MCF 10A (cell line): ENCODE data around the gene DUSP11. TPM values are rescaled to one million over a fixed set of nuclear protein-coding genes. Genes with fewer than 3 reads are reported as not detected.

ENCODE experiments used
- Bru-seq: library from RNA; stranded (reverse); fragments of 400-500 nt; gene quantifications from one replicate; lab custom pipeline; 2021; lab: Mats Ljungman, UMichigan
- BruChase-seq, 2 experiments: library from RNA; stranded (reverse); fragments of 400-500 nt; gene quantifications; one replicate each; lab custom pipeline; 2021; lab: Mats Ljungman, UMichigan
- BruUV-seq: library from RNA; stranded (reverse); fragments of 400-500 nt; replicated peaks from 2 replicates; lab custom pipeline; 2021; lab: Mats Ljungman, UMichigan
- CTCF ChIA-PET: fragments of 300-600 bp; sonication (Branson Sonifier 250); formaldehyde crosslinking; extraction: SDS; loops from one replicate; lab custom pipeline; 2021; ENCODE audit warnings: antibody characterized with exemption, inconsistent platforms; lab: Yijun Ruan, JAX
- POLR2A ChIA-PET: fragments of 300-600, 350-650 bp; sonication (Branson Sonifier 250); formaldehyde crosslinking; extraction: SDS; loops from one replicate; lab custom pipeline; 2020; ENCODE audit warnings: antibody characterized with exemption, inconsistent platforms; lab: Yijun Ruan, JAX
- DNase-seq: peaks from one replicate; pipeline ENCODE4 v3.0.0-alpha.2; 2018; ENCODE audit not compliant: unreplicated experiment
- H3K27ac Mint-ChIP-seq: one replicate; pipeline ENCODE4 v1.8.0; 2022; ENCODE audit warnings: mild to moderate bottlenecking, low read depth, mixed read lengths; ENCODE audit not compliant: unreplicated experiment
- H3K27me3 Mint-ChIP-seq: one replicate; pipeline ENCODE4 v1.8.0; 2022; ENCODE audit warnings: mixed read lengths; ENCODE audit not compliant: insufficient read depth, unreplicated experiment
- H3K36me3 Mint-ChIP-seq: one replicate; pipeline ENCODE4 v1.8.0; 2022; ENCODE audit warnings: mild to moderate bottlenecking, moderate library complexity, mixed read lengths; ENCODE audit not compliant: insufficient read depth, unreplicated experiment
- H3K4me1 Mint-ChIP-seq: one replicate; pipeline ENCODE4 v1.8.0; 2022; ENCODE audit warnings: mixed read lengths; ENCODE audit not compliant: insufficient read depth, unreplicated experiment
- H3K4me3 Mint-ChIP-seq: one replicate; pipeline ENCODE4 v1.8.0; 2022; ENCODE audit warnings: mild to moderate bottlenecking, moderate library complexity, mixed read lengths; ENCODE audit not compliant: unreplicated experiment
- H3K9me3 Mint-ChIP-seq: one replicate; pipeline ENCODE4 v1.8.0; 2022; ENCODE audit warnings: mixed read lengths; ENCODE audit not compliant: unreplicated experiment
- intact Hi-C: fragments of 100-400 bp; cut with micrococcal nuclease; formaldehyde crosslinking; loops from 2 replicates; pipeline ENCODE4 v1.14.1; 2022
- long read RNA-seq: library from polyadenylated mRNA; stranded (forward); transcript quantifications from one replicate; pipeline ENCODE4 v2.0.0, GENCODE V29; 2022
- total RNA-seq: library from RNA; stranded (reverse); gene quantifications from 2 replicates; pipeline ENCODE4 v1.2.3, GENCODE V29; 2022
- TF ChIP-seq, protein P1 (sequence below): fragments of 200-600 bp; IDR thresholded peaks from one replicate; pipeline ENCODE4 v1.8.0; 2022; ENCODE audit warnings: antibody characterized with exemption, mild to moderate bottlenecking; ENCODE audit not compliant: unreplicated experiment

DUSP11 gene
- total RNA-seq (45.0 and 46.3 TPM in 2 replicates), Bru-seq, nascent RNA (percentile 88 among the genes with signal in this experiment), BruChase-seq, experiment 1, labeled RNA remaining after a 6-hour chase (percentile 92 among the genes with signal in this experiment), BruChase-seq, experiment 2, labeled RNA remaining after a 2-hour chase (percentile 93 among the genes with signal in this experiment)
- long read RNA-seq, transcript DUSP11-201 (9 exons, 1,653 nt): major isoform, 104 of 113 reads
- long read RNA-seq, partial matches to known transcripts: 3 of 113 reads
- long read RNA-seq, other reads (novel, unspliced or antisense): 5 of 113 reads

DNA sequence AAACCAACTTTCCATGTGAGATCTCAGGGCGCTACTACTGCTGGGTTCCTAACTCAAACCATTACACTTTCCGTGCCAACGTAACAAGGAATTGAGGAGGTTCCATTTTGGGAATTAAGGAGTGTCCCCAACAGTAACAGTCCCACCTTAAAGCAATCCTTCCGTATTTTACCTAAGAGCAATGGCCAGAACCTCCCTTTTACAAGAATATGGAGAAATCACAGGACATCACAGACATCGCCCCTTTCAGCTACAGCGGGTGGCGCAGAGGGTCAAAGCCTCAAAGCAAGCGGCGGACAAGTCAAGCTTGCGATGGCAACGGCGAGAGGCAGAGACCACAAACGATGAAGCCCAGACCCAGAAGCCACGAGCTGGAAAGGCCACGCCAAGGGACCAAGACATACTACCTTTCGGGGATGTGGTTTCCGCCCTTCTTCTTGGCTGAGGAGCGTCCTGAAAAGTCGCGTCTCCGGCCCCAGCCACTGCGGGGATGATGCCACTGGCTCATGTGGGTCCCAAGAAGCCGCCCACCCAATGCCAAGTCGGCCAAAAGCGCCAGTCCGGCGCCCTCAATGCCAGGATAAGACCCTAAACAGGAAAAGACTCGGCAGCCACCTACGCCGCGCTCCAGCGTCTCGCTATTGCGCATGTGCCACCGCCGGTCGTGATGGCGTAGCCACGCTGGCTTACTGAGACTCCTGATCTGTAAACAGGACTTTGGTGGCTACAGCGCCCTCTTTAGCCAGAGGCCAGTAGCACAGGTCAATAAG is at the start of gene DUSP11:
TSS of gene DUSP11 (minus strand) at position 637 of the 770 bp plus-strand sequence. CDS start at position 508, 129 bp downstream.
- peak within 1 kb of the TSS; percentile 96 for H3K27ac Mint-ChIP-seq
- H3K27me3 Mint-ChIP-seq: no peaks in the 10 kb centered on the region
- TF ChIP-seq, protein P1, sequence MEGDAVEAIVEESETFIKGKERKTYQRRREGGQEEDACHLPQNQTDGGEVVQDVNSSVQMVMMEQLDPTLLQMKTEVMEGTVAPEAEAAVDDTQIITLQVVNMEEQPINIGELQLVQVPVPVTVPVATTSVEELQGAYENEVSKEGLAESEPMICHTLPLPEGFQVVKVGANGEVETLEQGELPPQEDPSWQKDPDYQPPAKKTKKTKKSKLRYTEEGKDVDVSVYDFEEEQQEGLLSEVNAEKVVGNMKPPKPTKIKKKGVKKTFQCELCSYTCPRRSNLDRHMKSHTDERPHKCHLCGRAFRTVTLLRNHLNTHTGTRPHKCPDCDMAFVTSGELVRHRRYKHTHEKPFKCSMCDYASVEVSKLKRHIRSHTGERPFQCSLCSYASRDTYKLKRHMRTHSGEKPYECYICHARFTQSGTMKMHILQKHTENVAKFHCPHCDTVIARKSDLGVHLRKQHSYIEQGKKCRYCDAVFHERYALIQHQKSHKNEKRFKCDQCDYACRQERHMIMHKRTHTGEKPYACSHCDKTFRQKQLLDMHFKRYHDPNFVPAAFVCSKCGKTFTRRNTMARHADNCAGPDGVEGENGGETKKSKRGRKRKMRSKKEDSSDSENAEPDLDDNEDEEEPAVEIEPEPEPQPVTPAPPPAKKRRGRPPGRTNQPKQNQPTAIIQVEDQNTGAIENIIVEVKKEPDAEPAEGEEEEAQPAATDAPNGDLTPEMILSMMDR: peak; percentile 85
- H3K4me3 Mint-ChIP-seq: peak within 1 kb of the TSS; percentile 94
- BruUV-seq: TSS peak; percentile 39
- DNase-seq: peak; percentile 95
- ChIA-PET POLR2A (interaction anchor here (0.6 to 1.1 kb wide), 10 partner anchors 17 to 399 kb away, joined by 3 to 7 read pairs (median 3); partner anchors contain the start of genes MOB1A, STAMBP and TPRKB), CTCF (interaction anchor here (0.8 kb wide), 1 partner anchor 25 kb away, joined by 4 read pairs; no protein-coding TSS in a partner anchor)
- intact Hi-C loops: loop anchor here (1.0 kb wide), 1 partner anchor 25 kb away; no protein-coding TSS in a partner anchor
- peaks cover 29% of the 10 kb centered on the region for H3K36me3 Mint-ChIP-seq
- peaks cover 25% of the 10 kb centered on the region for H3K4me1 Mint-ChIP-seq
- no peaks in the 10 kb centered on the region for H3K9me3 Mint-ChIP-seq

DNA sequence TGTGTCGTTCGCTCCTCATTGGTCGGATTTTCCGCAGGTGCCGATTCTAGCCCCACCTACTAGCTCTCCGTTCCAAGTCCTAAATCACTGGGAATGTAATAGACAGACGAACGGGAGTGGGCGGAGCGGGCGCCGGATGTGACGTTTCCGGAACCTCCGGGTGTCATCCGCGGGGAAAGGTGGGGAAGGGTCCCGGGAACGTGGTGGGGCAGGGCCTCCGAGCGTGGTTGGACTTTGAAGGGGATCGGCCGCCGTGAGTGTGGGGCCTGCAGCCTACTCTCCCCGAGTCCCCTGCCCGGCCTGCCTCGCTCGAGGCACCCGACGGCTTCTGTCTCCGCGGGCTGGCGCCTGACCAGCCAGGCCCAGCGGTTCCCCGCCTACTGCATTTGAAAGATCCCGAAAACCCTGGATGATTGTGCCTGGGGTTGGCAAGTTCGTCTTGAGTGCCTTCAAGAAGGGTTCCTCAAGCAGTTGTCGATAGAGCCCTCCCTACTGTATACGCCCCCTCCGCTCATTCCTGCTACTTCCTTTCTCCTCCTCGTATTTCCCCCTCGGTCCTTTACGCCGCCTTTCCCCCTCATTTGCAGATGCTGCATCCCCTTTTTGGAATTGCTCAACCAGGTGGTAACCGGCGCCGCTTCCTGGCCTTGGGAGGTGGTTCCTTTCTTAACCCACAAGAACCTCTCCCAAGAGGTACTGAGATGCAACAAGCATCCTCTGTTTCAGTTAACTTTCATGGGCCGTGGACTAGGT is 49.1 kb upstream of the DUSP11 start, which contains the start of gene STAMBP:
TSS of gene STAMBP (plus strand) at position 144 of the 753 bp plus-strand sequence. CDS start 1,896 bp downstream, outside the sequence.
- Mint-ChIP-seq H3K9me3 (no peaks in the 10 kb centered on the region), H3K27ac (peak within 1 kb of the TSS; percentile 98), H3K4me3 (peak within 1 kb of the TSS; percentile 82), H3K27me3 (no peaks in the 10 kb centered on the region), H3K36me3 (peaks cover 26% of the 10 kb centered on the region), H3K4me1 (peaks cover 33% of the 10 kb centered on the region)
- TF ChIP-seq, protein P1: no peak
- BruUV-seq: TSS peak; percentile 64
- peak; percentile 98 for DNase-seq
- CTCF ChIA-PET: interaction anchor here (0.6 to 7.4 kb wide), 11 partner anchors 26 to 506 kb away, joined by 3 to 137 read pairs (median 4); partner anchors contain the start of gene BOLA3
- intact Hi-C loops: loop anchor here (2.0 kb wide), 1 partner anchor 154 kb away; no protein-coding TSS in a partner anchor
- POLR2A ChIA-PET: interaction anchor here (0.6 to 1.7 kb wide), 38 partner anchors 9 to 506 kb away, joined by 3 to 21 read pairs (median 5); partner anchors contain the start of genes DGUOK, DUSP11, MOB1A and MTHFD2

DNA sequence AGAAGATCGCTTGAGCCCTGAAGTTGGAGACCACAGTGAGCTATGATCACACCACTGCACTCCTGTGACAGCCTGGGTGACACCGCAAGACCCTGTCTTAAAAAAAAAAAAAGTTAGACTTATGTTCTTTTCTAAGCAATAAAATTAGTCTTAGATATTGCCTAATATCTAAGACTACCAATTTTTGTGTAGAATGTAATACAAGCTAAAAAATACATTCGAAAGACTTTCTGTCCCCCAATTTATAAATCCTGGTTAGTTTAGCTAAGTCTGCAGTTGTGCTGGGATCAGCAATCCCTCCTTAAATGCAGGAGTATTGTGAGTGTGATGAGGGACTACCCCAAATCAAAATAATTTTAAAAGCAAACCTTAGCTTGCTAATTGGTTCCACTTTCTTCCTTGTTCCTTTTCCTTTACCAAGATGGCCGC is 48.5 kb upstream of the DUSP11 start:
- DNase-seq: no peak
- no peaks in the 10 kb centered on the region for H3K27me3 Mint-ChIP-seq
- H3K4me1 Mint-ChIP-seq: peaks cover 33% of the 10 kb centered on the region
- TF ChIP-seq, protein P1: no peak
- BruUV-seq: no TSS peak
- intact Hi-C loops: loop anchor here (2.0 kb wide), 1 partner anchor 154 kb away; no protein-coding TSS in a partner anchor
- H3K4me3 Mint-ChIP-seq: peak overlapping the region; percentile 82
- peaks cover 20% of the 10 kb centered on the region for H3K36me3 Mint-ChIP-seq
- CTCF ChIA-PET: interaction anchor here (0.6 to 7.4 kb wide), 15 partner anchors 26 to 571 kb away, joined by 3 to 137 read pairs (median 3); partner anchors contain the start of gene BOLA3
- POLR2A ChIA-PET: interaction anchor here (0.6 to 1.7 kb wide), 38 partner anchors 9 to 506 kb away, joined by 3 to 21 read pairs (median 5); partner anchors contain the start of genes DGUOK, DUSP11, MOB1A and MTHFD2
- H3K27ac Mint-ChIP-seq: peak overlapping the region; percentile 98
- no peaks in the 10 kb centered on the region for H3K9me3 Mint-ChIP-seq
